OCI-LY3 (cell line): ENCODE results near the gene MKLN1.

ENCODE experiments used
- H2AFZ ChIP-seq: fragments of 200-600, 300-600 bp; shearing (Covaris generic); 2 replicates; pipeline ENCODE4 v1.6.0; 2014; ENCODE audit warnings: antibody characterized with exemption, low read depth, low read length
- H3K27ac ChIP-seq: fragments of 200-600, 300-600 bp; sonication (generic); 2 replicates; pipeline ENCODE4 v1.5.1; 2014; ENCODE audit warnings: mild to moderate bottlenecking, low read length, moderate library complexity, mixed read lengths
- H3K27me3 ChIP-seq: fragments of 200-600, 300-600 bp; sonication (generic); 2 replicates; pipeline ENCODE4 v1.6.1; 2014; ENCODE audit warnings: low read depth, low read length, mixed read lengths
- H3K36me3 ChIP-seq: fragments of 200-600, 300-600 bp; sonication (generic); replicated peaks from 2 replicates; pipeline ENCODE3; 2014; ENCODE audit warnings: low read depth, low read length, mixed read lengths
- H3K4me1 ChIP-seq: fragments of 300-600, 200-600 bp; sonication (generic); 2 replicates; pipeline ENCODE4 v1.6.1; 2014; ENCODE audit warnings: low read length, mixed read lengths
- H3K4me2 ChIP-seq: fragments of 200-600, 300-600 bp; sonication (generic); 2 replicates; pipeline ENCODE4 v1.6.1; 2014; ENCODE audit warnings: low read length, mixed read lengths
- H3K4me3 ChIP-seq: fragments of 300-600, 200-600 bp; sonication (generic); 2 replicates; pipeline ENCODE4 v1.5.1; 2014; ENCODE audit warnings: antibody characterized with exemption, mild to moderate bottlenecking, low read length, moderate library complexity
- H3K79me2 ChIP-seq: fragments of 300-600, 200-600 bp; shearing (Covaris generic); 2 replicates; pipeline ENCODE4 v1.6.1; 2014; ENCODE audit warnings: mild to moderate bottlenecking, low read length, mixed read lengths
- H3K9ac ChIP-seq: fragments of 300-600, 200-600 bp; shearing (Covaris generic); 2 replicates; pipeline ENCODE4 v1.6.0; 2014; ENCODE audit warnings: mild to moderate bottlenecking, low read length, moderate library complexity
- H3K9me3 ChIP-seq: fragments of 200-600, 300-600 bp; shearing (Covaris generic); 2 replicates; pipeline ENCODE4 v1.6.1; 2014; ENCODE audit warnings: low read length, mixed read lengths; ENCODE audit not compliant: insufficient read depth
- H4K20me1 ChIP-seq: fragments of 200-600, 300-600 bp; sonication (generic); 2 replicates; pipeline ENCODE4 v1.6.1; 2016; ENCODE audit warnings: low read length, mixed read lengths; ENCODE audit not compliant: insufficient read depth
- EZH2phosphoT487 ChIP-seq: fragments of 200-600 bp; shearing (Covaris generic); IDR thresholded peaks from 2 replicates; pipeline ENCODE4 v1.6.1; 2018; ENCODE audit warnings: antibody characterized with exemption, mixed run types, low read depth
- TF ChIP-seq, protein P1 (sequence below): fragments of 200-600, 300-600 bp; sonication (generic); IDR thresholded peaks from 2 replicates; pipeline ENCODE4 v1.5.1; 2014; ENCODE audit warnings: antibody characterized with exemption, low read length, low read depth

Gene MKLN1

GRCh38 chr7:131525820-131526219, 198.1 kb downstream of the MKLN1 start:
- H3K36me3 ChIP-seq: no peaks in the 10 kb centered on the region
- H3K4me3 ChIP-seq: no peak overlapping the region
- H3K9me3 ChIP-seq: no peaks in the 10 kb centered on the region
- H3K27me3 ChIP-seq: no peaks in the 10 kb centered on the region
- H2AFZ ChIP-seq: no peak overlapping the region
- no peak for TF ChIP-seq EZH2phosphoT487
- TF ChIP-seq, protein P1, sequence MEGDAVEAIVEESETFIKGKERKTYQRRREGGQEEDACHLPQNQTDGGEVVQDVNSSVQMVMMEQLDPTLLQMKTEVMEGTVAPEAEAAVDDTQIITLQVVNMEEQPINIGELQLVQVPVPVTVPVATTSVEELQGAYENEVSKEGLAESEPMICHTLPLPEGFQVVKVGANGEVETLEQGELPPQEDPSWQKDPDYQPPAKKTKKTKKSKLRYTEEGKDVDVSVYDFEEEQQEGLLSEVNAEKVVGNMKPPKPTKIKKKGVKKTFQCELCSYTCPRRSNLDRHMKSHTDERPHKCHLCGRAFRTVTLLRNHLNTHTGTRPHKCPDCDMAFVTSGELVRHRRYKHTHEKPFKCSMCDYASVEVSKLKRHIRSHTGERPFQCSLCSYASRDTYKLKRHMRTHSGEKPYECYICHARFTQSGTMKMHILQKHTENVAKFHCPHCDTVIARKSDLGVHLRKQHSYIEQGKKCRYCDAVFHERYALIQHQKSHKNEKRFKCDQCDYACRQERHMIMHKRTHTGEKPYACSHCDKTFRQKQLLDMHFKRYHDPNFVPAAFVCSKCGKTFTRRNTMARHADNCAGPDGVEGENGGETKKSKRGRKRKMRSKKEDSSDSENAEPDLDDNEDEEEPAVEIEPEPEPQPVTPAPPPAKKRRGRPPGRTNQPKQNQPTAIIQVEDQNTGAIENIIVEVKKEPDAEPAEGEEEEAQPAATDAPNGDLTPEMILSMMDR: no peak
- no peak overlapping the region for H3K27ac ChIP-seq
- H3K4me2 ChIP-seq: no peak overlapping the region
- H3K4me1 ChIP-seq: peaks cover 26% of the 10 kb centered on the region
- H4K20me1 ChIP-seq: no peaks in the 10 kb centered on the region
- no peaks in the 10 kb centered on the region for H3K79me2 ChIP-seq
- no peak overlapping the region for H3K9ac ChIP-seq

GRCh38 chr7:131527456-131527855, 199.8 kb downstream of the MKLN1 start:
- no peaks in the 10 kb centered on the region for H3K9me3 ChIP-seq
- H3K4me3 ChIP-seq: peak overlapping the region; percentile 41
- H3K9ac ChIP-seq: peak overlapping the region; percentile 17; the same call in 1 of the 2 replicates
- TF ChIP-seq, protein P1: no peak
- TF ChIP-seq EZH2phosphoT487: no peak
- H3K4me1 ChIP-seq: peaks cover 25% of the 10 kb centered on the region
- no peaks in the 10 kb centered on the region for H3K36me3 ChIP-seq
- H3K27ac ChIP-seq: peak overlapping the region; percentile 52
- H3K27me3 ChIP-seq: no peaks in the 10 kb centered on the region
- no peaks in the 10 kb centered on the region for H3K79me2 ChIP-seq
- peak overlapping the region; percentile 69 for H3K4me2 ChIP-seq
- H2AFZ ChIP-seq: peak overlapping the region; percentile 32; the same call in 1 of the 2 replicates
- H4K20me1 ChIP-seq: no peaks in the 10 kb centered on the region

GRCh38 chr7:131529179-131529578, 201.5 kb downstream of the MKLN1 start:
- Histone ChIP-seq H3K27ac (no peak overlapping the region), H3K4me1 (peaks cover 20% of the 10 kb centered on the region)

DNA sequence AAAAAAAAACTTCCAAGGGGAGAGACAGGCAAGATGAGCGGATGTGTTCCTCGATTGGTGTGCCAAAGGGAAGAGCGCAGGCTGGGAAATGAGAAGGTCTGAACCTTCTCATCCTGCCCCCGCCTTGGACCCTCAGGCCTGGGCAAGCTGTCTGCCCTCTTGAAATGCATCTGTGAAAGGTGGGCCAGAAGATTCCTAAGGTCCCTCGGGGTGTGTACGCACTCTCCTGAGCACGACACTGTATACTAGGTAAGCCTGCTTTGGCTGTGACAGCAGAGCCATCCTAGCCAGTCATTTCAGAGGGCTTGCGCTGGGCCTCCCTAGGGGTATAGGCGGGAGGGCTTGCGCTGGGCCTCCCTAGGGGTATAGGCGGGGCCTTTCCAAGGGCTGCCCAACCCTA, 201.9 kb downstream of the MKLN1 start:
- H3K36me3 ChIP-seq: no peaks in the 10 kb centered on the region

More at GRCh38 chr7:131529179-131529578, 201.5 kb downstream of the MKLN1 start:
- H3K27me3 ChIP-seq: no peaks in the 10 kb centered on the region
- H2AFZ ChIP-seq: no peak overlapping the region
- no peaks in the 10 kb centered on the region for H3K79me2 ChIP-seq
- H3K9ac ChIP-seq: no peak overlapping the region
- H3K4me3 ChIP-seq: no peak overlapping the region
- no peaks in the 10 kb centered on the region for H4K20me1 ChIP-seq
- TF ChIP-seq EZH2phosphoT487: no peak
- TF ChIP-seq, protein P1: no peak
- no peaks in the 10 kb centered on the region for H3K9me3 ChIP-seq
- H3K36me3 ChIP-seq: no peaks in the 10 kb centered on the region
- no peak overlapping the region for H3K4me2 ChIP-seq

More for the DNA sequence above, 201.9 kb downstream of the MKLN1 start:
- Histone ChIP-seq H3K9ac (no peak overlapping the region), H3K9me3 (no peaks in the 10 kb centered on the region), H2AFZ (no peak overlapping the region), H3K4me3 (no peak overlapping the region), H3K27ac (no peak overlapping the region), H3K27me3 (no peaks in the 10 kb centered on the region), H4K20me1 (no peaks in the 10 kb centered on the region), H3K4me1 (peaks cover 20% of the 10 kb centered on the region), H3K79me2 (no peaks in the 10 kb centered on the region), H3K4me2 (no peak overlapping the region)
- TF ChIP-seq EZH2phosphoT487: no peak
- TF ChIP-seq, protein P1: no peak
